Activated CD4-positive, alpha-beta T cell treated with anti-CD3 and anti-CD28 coated beads, Interleukin-2, amount 10 ng/mL, durations not matched to agents 24 days and 14 days (primary cell): Measurements from ENCODE around the gene KDELR1. TPM values are rescaled to one million over a fixed set of nuclear protein-coding genes. Genes with fewer than 3 reads are reported as not detected.

Source experiments
- DNase-seq: peaks from one replicate; pipeline ENCODE4 v3.0.0; 2022
- H3K27ac Mint-ChIP-seq: one replicate; pipeline ENCODE4 v1.8.0; 2022; ENCODE audit warnings: mild to moderate bottlenecking, mixed read lengths
- H3K27me3 Mint-ChIP-seq: one replicate; pipeline ENCODE4 v1.8.0; 2022; ENCODE audit warnings: mixed read lengths
- H3K36me3 Mint-ChIP-seq: one replicate; pipeline ENCODE4 v1.8.0; 2022; ENCODE audit warnings: low read depth, mild to moderate bottlenecking, mixed read lengths
- H3K4me1 Mint-ChIP-seq: one replicate; pipeline ENCODE4 v1.8.0; 2021; ENCODE audit warnings: mixed read lengths
- H3K4me3 Mint-ChIP-seq: one replicate; pipeline ENCODE4 v1.8.0; 2022; ENCODE audit warnings: mild to moderate bottlenecking, moderate library complexity, mixed read lengths
- H3K9me3 Mint-ChIP-seq: one replicate; pipeline ENCODE4 v1.8.0; 2021; ENCODE audit warnings: mixed read lengths
- intact Hi-C: fragments of 100-400 bp; cut with micrococcal nuclease; formaldehyde crosslinking; loops from one replicate; pipeline ENCODE4 v1.15.1; 2023
- total RNA-seq: library from RNA; stranded (reverse); gene quantifications from 2 replicates; pipeline ENCODE4 v1.2.3, GENCODE V29; 2022

KDELR1 gene
- 75.5 and 77.7 TPM in 2 replicates for total RNA-seq

DNA sequence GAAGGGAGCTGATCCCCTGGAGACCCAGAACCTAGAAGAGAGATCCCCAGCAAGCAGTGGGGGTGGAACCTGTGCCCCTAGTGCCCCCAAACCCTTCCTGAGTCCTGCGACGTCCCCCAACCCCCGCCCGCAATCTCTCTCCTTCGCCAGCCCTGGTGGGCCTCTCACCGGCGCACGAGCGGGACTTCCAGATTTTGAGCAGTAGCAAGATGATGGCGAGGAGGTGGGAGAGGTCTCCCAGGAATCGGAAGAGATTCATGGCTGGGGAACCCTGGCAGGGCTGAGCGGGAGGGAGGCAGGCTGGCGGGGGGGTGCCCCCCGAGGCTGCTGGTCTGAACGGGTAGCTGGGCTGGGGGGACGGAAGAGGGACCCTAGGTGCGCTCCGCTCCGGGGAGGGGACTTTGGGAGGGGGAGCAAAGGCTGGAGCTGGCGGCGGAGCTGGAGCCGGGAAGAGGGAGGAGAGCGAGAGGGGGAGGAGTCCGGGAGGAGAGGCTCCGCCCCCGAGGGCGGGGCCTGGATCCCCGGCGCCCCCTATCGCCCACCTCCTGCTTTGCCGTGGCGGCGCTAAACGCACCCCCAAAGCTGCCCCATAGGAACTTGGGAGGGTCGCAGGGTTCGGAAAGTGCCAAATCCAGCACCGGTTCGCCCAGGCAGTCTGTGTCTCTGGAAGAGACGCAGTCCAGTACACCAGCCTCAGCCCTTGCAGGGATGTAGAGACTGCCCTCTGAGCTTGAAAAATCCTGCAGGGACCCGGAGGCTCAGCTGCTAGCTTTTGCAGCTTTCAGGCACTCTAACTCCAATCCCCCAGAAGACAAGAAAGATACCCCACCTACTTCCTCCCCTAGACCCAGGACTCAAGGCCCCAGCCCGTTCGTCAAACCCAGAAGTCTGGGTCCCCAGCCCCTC is at the start of gene KDELR1:
TSS of gene KDELR1 (minus strand) at position 452 of the 906 bp plus-strand sequence. CDS start at position 259, 193 bp downstream.
- intact Hi-C loops: loop anchor here (1.0 to 5.0 kb wide), 5 partner anchors 8 to 101 kb away; partner anchors contain the start of genes CYTH2, GRWD1 and TMEM143
- Mint-ChIP-seq H3K27me3 (peaks cover 34% of the 10 kb centered on the region), H3K9me3 (no peaks in the 10 kb centered on the region), H3K4me3 (peak within 1 kb of the TSS; percentile 96), H3K27ac (peak within 1 kb of the TSS; percentile 97), H3K36me3 (peaks cover 20% of the 10 kb centered on the region), H3K4me1 (peaks cover 20% of the 10 kb centered on the region)
- peak; percentile 93 for DNase-seq

DNA sequence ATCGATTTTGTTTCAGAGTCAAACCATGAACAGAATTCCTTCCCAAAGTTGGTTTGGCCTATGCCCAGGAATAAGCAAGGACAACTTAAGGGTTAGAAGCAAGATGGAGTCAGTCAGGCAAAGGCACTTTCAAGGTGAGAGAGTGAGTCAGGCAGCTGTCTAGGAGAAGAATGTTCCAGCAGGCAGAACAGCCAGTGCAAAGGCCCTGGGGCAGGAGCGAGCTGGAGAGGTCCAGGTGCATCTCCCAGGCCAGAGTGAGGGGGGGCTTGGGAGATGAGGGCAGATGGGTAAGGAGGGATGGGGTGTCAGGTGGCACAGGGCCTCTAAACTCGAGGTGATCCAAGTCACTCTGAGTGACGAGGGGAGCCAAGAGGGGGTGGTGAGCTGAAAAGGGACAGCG is 45.2 kb upstream of the KDELR1 start:
- intact Hi-C loops: no loop called here

DNA sequence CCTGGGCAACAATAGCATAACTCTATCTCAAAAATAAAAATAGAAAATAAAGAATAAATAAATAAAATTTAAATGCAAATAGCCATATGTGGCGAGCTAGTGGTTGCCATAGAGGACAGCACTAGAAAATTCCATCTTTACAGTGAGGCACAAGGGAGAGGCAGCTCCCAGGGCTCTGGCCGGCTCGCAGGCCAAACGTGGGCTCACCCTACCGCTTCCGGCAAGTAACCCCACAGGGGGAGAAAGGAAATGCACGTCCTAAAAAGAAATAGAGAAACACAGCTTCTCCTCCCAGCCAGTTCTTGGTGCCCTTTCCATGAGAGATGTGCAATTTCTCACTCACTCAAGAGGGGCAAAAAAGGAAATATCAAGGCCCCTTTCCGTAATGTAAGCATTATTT is 42.0 kb upstream of the KDELR1 start:
- Mint-ChIP-seq H3K4me1 (no peaks in the 10 kb centered on the region), H3K9me3 (no peaks in the 10 kb centered on the region), H3K36me3 (no peaks in the 10 kb centered on the region), H3K4me3 (no peak overlapping the region), H3K27me3 (peaks cover 22% of the 10 kb centered on the region), H3K27ac (no peak overlapping the region)
- intact Hi-C loops: no loop called here
- no peak for DNase-seq

More for the DNA sequence above, 45.2 kb upstream of the KDELR1 start:
- no peaks in the 10 kb centered on the region for H3K4me1 Mint-ChIP-seq
- no peaks in the 10 kb centered on the region for H3K9me3 Mint-ChIP-seq
- no peak for DNase-seq
- peaks cover 25% of the 10 kb centered on the region for H3K27me3 Mint-ChIP-seq
- H3K36me3 Mint-ChIP-seq: no peaks in the 10 kb centered on the region
- H3K4me3 Mint-ChIP-seq: no peak overlapping the region
- H3K27ac Mint-ChIP-seq: no peak overlapping the region

DNA sequence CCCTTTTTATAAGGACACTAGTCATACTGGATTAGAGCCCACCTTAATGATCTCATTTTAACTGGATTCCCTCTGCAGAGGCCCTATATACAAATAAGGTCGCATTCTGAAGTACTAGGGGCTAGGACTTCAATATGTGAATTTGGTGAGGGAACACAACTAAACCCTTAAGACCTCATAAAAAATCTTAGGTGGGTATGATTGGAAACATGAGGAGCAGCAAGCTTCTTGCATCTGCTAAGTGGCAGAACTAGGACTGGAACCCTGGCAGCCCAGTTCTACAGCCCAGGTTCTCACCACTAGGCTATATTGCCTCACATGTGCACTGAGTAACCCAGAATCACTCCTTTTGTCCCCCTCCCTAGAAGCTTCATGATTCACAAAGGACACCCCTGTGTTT is 37.3 kb upstream of the KDELR1 start:
- Mint-ChIP-seq H3K4me3 (no peak overlapping the region), H3K27ac (no peak overlapping the region), H3K4me1 (peaks cover 5% of the 10 kb centered on the region), H3K27me3 (peaks cover 6% of the 10 kb centered on the region), H3K36me3 (no peaks in the 10 kb centered on the region), H3K9me3 (no peaks in the 10 kb centered on the region)
- intact Hi-C loops: no loop called here
- no peak for DNase-seq

DNA sequence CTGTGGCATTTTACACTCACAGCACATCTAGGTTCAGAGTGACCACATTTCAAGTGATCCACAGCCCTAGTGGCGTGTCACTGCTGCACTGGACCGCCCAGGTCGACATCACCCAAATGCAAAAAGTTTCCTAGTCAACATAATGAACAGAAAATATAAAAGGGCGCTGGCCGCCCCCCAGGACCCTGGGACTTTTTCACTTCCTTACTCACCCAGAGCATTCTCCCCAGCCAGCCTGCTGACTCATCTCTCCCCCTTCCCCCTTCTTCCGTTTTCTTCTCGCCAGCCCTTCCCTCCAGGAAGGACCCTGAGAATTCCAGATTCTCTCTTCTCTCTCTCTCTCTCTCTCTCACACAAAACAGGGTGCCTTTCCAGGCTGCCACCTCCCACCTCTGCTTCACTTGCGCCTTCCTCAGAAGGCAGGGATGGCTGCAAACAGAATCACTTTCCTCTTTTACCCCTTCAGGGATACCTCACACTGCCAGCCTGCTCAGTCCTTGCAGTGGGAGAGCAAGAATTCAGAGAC is 33.4 kb upstream of the KDELR1 start:
- H3K4me1 Mint-ChIP-seq: peaks cover 5% of the 10 kb centered on the region
- peak overlapping the region; percentile 35 for H3K27ac Mint-ChIP-seq
- intact Hi-C loops: no loop called here
- H3K4me3 Mint-ChIP-seq: peak overlapping the region; percentile 22
- no peaks in the 10 kb centered on the region for H3K36me3 Mint-ChIP-seq
- H3K9me3 Mint-ChIP-seq: no peaks in the 10 kb centered on the region
- H3K27me3 Mint-ChIP-seq: peaks cover 2% of the 10 kb centered on the region
- no peak for DNase-seq

DNA sequence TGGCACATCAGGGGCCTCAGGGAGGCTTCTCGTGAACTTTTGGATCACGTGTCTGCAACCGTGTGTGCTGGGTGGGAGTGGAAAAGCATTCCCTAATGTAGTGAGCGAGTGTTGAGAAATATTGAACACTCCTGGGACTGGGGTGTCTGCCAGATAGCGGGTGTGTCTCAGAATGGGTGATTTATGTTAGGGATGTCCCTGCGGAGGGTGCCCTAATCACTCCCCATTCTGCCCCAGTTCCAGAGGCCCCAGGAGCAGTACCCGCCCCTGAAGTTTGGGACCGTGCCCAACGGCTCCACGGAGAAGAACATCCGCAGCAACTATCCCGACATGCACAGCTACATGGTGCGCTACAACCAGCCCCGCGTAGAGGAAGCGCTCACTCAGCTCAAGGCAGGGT is 30.2 kb upstream of the KDELR1 start:
- Mint-ChIP-seq H3K27ac (no peak overlapping the region), H3K36me3 (no peaks in the 10 kb centered on the region), H3K9me3 (no peaks in the 10 kb centered on the region), H3K27me3 (peaks cover 2% of the 10 kb centered on the region), H3K4me3 (no peak overlapping the region), H3K4me1 (peaks cover 19% of the 10 kb centered on the region)
- DNase-seq: no peak
- intact Hi-C loops: no loop called here

DNA sequence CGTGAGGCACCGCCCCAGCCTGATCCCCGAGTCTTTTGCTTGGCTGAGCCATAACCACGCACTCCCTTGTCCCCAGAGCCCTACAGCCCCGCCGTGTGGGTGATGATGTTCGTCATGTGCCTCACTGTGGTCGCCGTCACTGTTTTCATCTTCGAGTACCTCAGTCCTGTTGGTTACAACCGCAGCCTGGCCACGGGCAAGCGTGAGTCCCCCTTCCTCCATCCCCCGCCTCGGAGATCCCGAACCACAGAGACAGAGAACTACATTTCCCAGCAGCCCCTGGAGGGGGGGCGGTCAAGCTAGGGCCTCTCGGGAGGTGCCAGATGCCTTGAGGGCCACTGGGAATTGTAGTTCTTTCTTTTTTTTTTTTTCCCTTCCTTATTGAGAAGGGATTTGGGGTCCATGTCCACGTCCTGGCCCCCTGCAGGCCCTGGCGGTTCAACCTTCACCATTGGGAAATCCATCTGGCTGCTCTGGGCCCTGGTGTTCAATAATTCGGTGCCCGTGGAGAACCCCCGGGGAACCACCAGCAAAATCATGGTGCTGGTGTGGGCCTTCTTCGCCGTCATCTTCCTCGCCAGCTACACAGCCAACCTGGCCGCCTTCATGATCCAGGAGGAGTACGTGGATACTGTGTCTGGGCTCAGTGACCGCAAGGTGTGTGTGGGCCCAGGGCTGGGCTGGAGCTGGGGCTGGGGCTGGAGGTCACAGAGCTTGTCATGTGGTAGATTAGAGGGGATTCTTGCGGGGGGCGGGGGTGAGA is 28.0 kb upstream of the KDELR1 start:
- Mint-ChIP-seq H3K4me3 (peak overlapping the region; percentile 59), H3K27me3 (peaks cover 13% of the 10 kb centered on the region), H3K27ac (peak overlapping the region; percentile 83), H3K36me3 (no peaks in the 10 kb centered on the region), H3K4me1 (peaks cover 24% of the 10 kb centered on the region), H3K9me3 (no peaks in the 10 kb centered on the region)
- DNase-seq: peak; percentile 92
- intact Hi-C loops: loop anchor here (1.0 to 2.0 kb wide), 2 partner anchors 25 to 55 kb away; partner anchors contain the start of genes GRWD1 and SYNGR4

GRCh38 chr19:48418317-48419064 is 27.1 kb upstream of the KDELR1 start:
- peak; percentile 68 for DNase-seq
- intact Hi-C loops: loop anchor here (1.0 to 2.0 kb wide), 2 partner anchors 26 to 54 kb away; partner anchors contain the start of genes GRWD1 and SYNGR4
- no peaks in the 10 kb centered on the region for H3K36me3 Mint-ChIP-seq
- peaks cover 19% of the 10 kb centered on the region for H3K27me3 Mint-ChIP-seq
- H3K4me3 Mint-ChIP-seq: peak overlapping the region; percentile 59
- H3K4me1 Mint-ChIP-seq: peaks cover 29% of the 10 kb centered on the region
- no peaks in the 10 kb centered on the region for H3K9me3 Mint-ChIP-seq
- H3K27ac Mint-ChIP-seq: peak overlapping the region; percentile 83

DNA sequence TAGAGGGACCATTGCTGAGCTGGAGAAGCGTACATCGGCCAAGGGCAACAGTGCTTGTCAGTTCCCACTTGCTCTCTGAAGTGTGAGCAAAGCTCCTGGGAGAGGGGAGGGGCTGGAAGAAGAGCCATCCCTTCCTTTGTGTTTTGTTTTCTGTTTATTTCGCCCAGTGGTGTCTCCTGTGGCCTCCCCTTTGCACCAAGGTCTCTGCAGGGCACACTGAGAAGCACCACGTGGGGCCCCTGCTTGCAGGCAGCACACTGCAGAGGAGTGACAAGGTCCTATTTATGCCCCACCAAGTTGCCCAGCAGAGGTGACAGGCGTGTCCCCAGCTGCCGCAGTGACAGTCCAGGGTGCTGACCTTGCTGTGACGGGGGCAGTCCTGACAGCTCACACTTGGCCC is 26.1 kb upstream of the KDELR1 start:
- no peak overlapping the region for H3K27ac Mint-ChIP-seq
- no peaks in the 10 kb centered on the region for H3K9me3 Mint-ChIP-seq
- H3K36me3 Mint-ChIP-seq: no peaks in the 10 kb centered on the region
- peaks cover 21% of the 10 kb centered on the region for H3K27me3 Mint-ChIP-seq
- H3K4me3 Mint-ChIP-seq: no peak overlapping the region
- DNase-seq: no peak
- peaks cover 29% of the 10 kb centered on the region for H3K4me1 Mint-ChIP-seq
- intact Hi-C loops: no loop called here

GRCh38 chr19:48415806-48416221 is 24.5 kb upstream of the KDELR1 start:
- Mint-ChIP-seq H3K27me3 (peaks cover 21% of the 10 kb centered on the region), H3K9me3 (no peaks in the 10 kb centered on the region), H3K36me3 (no peaks in the 10 kb centered on the region), H3K4me1 (peaks cover 29% of the 10 kb centered on the region), H3K4me3 (peak overlapping the region; percentile 66), H3K27ac (no peak overlapping the region)
- intact Hi-C loops: loop anchor here (1.0 kb wide), 1 partner anchor 17 kb away; no protein-coding TSS in a partner anchor
- no peak for DNase-seq

DNA sequence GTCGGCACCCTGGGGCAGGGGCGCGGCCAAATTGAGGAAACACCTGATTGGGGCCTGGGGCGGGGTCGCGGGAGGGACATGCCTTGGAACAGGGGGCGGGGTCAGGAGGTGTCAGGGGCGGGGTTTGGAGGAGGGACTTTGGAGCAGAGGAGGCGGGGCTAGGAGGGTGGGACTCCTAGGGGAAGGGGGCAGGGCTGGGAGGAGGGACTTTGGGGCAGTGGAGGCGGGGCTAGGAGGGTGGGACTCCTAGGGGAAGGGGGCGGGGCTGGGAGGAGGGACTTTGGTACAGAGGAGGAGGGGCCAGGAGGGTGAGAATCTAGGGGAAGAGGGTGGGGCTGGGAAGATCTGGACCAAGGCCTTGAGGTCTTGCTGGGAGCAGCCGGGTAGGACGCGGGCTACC is 24.0 kb upstream of the KDELR1 start:
- no peaks in the 10 kb centered on the region for H3K36me3 Mint-ChIP-seq
- H3K4me1 Mint-ChIP-seq: peaks cover 29% of the 10 kb centered on the region
- DNase-seq: peak; percentile 89
- H3K9me3 Mint-ChIP-seq: no peaks in the 10 kb centered on the region
- H3K4me3 Mint-ChIP-seq: peak overlapping the region; percentile 66
- intact Hi-C loops: loop anchor here (1.0 kb wide), 1 partner anchor 16 kb away; no protein-coding TSS in a partner anchor
- peaks cover 21% of the 10 kb centered on the region for H3K27me3 Mint-ChIP-seq
- H3K27ac Mint-ChIP-seq: no peak overlapping the region

GRCh38 chr19:48413879-48414587 is 22.7 kb upstream of the KDELR1 start:
- no peaks in the 10 kb centered on the region for H3K9me3 Mint-ChIP-seq
- H3K4me3 Mint-ChIP-seq: peak overlapping the region; percentile 32
- H3K27me3 Mint-ChIP-seq: peaks cover 21% of the 10 kb centered on the region
- no peak for DNase-seq
- intact Hi-C loops: no loop called here
- no peaks in the 10 kb centered on the region for H3K36me3 Mint-ChIP-seq
- no peak overlapping the region for H3K27ac Mint-ChIP-seq
- peaks cover 27% of the 10 kb centered on the region for H3K4me1 Mint-ChIP-seq
